ENCODE measurements around the gene RCE1.

The RCE1 gene

GRCh38 chr11:66845143-66845875 lies 2.1 kb downstream of the RCE1 start:
- DNase-seq (ENCODE audit: low spot score): no peak
- Histone ChIP-seq H3K4me3 (no peak overlapping the region), H3K27ac (no peak overlapping the region)
- TF ChIP-seq, protein P1, sequence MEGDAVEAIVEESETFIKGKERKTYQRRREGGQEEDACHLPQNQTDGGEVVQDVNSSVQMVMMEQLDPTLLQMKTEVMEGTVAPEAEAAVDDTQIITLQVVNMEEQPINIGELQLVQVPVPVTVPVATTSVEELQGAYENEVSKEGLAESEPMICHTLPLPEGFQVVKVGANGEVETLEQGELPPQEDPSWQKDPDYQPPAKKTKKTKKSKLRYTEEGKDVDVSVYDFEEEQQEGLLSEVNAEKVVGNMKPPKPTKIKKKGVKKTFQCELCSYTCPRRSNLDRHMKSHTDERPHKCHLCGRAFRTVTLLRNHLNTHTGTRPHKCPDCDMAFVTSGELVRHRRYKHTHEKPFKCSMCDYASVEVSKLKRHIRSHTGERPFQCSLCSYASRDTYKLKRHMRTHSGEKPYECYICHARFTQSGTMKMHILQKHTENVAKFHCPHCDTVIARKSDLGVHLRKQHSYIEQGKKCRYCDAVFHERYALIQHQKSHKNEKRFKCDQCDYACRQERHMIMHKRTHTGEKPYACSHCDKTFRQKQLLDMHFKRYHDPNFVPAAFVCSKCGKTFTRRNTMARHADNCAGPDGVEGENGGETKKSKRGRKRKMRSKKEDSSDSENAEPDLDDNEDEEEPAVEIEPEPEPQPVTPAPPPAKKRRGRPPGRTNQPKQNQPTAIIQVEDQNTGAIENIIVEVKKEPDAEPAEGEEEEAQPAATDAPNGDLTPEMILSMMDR (IDR thresholded peaks at IDR 0.05): no peak

DNA sequence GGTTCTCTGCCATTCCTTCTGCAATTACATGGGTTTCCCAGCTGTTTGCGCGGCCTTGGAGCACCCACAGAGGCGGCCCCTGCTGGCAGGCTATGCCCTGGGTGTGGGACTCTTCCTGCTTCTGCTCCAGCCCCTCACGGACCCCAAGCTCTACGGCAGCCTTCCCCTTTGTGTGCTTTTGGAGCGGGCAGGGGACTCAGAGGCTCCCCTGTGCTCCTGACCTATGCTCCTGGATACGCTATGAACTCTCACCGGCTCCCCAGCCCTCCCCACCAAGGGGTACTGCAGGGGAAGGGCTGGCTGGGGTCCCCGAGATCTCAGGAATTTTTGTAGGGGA lies 2.6 kb downstream of the RCE1 start:
- Histone ChIP-seq H3K27ac (no peak overlapping the region), H3K4me3 (no peak overlapping the region)
- TF ChIP-seq, protein P1 (IDR thresholded peaks at IDR 0.05): no peak
- peak; percentile 64 for DNase-seq (ENCODE audit: low spot score)

DNA sequence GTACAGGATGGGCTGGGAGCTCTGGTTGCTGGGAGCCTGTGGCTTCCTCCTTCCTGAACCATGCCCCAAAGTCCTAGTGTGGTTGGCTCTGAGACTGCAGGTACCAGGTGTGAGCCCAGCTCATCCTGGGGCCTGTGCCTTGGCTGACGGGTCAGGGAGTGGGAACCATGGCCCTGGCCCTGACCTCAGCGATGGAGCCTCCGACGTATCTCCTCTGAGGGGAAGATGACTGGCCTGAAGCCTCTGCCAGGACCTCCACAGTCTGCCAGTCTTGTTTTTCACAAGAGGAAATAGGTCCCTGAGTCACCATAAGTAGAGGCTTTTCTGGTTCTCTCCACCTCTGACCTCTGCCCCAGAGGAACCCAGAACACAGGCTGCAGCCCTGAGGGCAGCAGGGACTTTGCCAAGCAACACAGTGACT lies 3.4 kb downstream of the RCE1 start:
- TF ChIP-seq, protein P1 (IDR thresholded peaks at IDR 0.05): no peak

DNA sequence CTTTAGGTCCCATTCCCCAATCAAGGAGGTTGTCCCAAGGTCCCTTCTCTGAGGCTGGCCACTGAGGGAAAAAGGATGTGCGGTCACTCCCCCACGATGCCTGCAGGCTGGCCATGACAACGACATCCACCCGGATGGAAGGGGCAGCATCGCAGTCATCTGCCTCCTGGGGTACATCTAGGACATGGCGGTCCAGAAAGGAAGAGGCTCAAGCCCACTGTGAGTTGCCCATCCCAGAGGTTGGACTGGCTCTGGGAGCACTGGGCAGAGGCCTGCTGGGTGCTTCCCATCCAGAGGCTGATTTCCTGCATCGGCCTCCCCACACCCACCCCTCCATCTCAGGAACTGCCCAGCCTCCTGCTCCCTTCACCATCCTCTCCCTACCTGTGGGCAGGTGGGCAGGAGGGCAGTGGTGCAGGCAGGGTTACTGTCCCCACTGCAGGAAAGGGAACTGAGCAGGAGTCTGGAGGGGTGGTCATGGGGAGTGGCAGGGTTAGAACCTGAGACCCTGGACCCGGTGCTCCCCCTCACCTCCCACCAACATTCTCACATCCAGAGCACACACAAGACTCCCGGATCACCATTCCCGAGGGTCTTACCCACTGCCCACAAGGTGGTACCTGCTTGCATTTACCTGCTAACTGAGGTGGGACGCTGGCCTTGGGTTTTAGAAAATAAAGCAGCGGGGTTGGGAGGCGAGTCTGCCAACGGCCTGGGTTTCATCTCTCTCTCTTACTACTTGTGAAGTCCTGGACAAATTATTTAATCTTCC lies 4.4 kb downstream of the RCE1 start:
- TF ChIP-seq, protein P1 (IDR thresholded peaks at IDR 0.05): no peak
- peak; percentile 58 for DNase-seq (ENCODE audit: low spot score)
- H3K4me3 ChIP-seq: no peak overlapping the region
- H3K27ac ChIP-seq: no peak overlapping the region

More for the DNA sequence above, 3.4 kb downstream of the RCE1 start:
- H3K27ac ChIP-seq: no peak overlapping the region
- H3K4me3 ChIP-seq: no peak overlapping the region
- no peak for DNase-seq (ENCODE audit: low spot score)

DNA sequence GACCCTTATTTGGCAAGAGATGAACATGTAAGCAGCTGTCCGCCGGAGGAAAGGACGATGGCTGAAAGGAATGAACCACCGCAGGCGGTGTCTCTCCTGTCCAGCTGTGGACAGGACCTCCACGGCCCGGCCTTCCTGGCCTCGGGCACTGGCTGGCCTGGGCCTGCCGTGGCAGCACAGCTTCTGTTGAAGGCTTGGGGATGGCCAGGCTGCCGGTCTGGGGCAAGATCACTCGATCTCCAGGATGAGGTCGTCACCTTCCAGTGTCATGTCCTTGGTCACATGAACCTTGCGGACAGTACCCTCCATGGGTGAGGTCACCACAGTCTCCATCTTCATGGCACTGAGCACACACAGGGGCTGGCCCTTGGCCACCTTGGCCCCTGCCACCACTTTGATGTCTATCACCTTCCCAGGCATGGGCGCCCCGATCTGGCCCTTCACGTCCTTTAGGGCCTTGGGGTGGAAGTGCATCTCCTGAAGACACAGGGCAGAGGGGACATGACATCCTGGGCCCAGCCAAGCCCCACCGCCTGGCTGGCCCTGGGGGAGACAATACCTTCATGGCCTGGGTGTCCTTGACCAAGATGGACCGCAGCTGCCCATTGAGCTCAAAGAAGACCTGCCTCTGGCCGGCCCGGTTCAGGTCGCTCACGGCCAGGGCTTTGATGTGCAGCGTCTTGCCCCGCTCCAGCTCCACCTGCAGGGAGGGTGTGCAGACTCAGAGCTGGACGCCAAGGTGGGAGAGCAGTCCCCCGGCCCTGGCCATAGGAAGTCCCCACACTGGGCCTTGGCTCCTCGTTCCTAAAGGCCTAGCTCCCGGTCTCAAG lies 5.6 kb downstream of the RCE1 start:
- Histone ChIP-seq H3K27ac (no peak overlapping the region), H3K4me3 (no peak overlapping the region)
- TF ChIP-seq, protein P1 (IDR thresholded peaks at IDR 0.05): no peak
- DNase-seq (ENCODE audit: low spot score): peak; percentile 70

DNA sequence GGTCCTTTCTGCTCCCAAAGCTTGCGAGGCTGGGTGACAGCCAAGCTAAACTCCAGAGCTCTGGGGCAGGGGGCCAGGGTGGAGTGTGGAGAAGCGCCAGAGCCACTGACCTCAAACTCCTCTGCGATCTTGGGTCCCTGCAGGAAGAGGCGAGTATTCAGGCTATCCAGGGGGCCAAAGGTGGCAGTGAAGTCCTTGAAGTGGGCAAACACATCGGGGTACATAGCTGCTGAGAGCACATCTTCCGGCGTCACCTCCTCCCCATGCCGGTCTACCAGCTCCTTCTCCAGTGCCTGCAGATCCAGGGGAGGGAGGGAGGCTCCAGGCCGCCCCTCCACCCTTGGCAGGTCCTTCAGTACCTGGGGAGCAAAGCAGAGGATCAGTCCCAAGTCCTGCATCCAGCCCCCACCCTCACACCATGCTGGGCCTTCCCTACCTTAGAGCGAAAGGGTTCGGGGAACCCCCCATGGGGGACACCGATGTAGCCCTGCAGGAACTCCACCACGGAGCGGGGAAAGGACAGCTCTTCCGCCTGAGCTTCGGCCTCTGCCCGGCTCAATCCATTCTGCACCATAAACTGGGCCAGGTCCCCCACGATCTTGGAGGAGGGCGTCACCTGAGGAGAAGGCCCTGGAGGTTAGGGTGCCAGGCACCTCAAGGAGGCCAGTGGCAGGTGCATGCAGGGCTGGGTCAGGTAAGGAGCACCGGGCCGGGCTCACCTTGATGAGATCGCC lies 6.4 kb downstream of the RCE1 start:
- Histone ChIP-seq H3K27ac (no peak overlapping the region), H3K4me3 (no peak overlapping the region)
- TF ChIP-seq, protein P1 (IDR thresholded peaks at IDR 0.05): no peak
- peak; percentile 69 for DNase-seq (ENCODE audit: low spot score)

Data from coronary artery (tissue), 2 donors.